ENCODE results near the gene APOB. TPM values are rescaled to one million over a fixed set of nuclear protein-coding genes. Genes with fewer than 3 reads are reported as not detected.

APOB gene
- total and polyA plus RNA-seq, 12 donors = 0.22 to 45.4 (median 8.4) TPM

DNA sequence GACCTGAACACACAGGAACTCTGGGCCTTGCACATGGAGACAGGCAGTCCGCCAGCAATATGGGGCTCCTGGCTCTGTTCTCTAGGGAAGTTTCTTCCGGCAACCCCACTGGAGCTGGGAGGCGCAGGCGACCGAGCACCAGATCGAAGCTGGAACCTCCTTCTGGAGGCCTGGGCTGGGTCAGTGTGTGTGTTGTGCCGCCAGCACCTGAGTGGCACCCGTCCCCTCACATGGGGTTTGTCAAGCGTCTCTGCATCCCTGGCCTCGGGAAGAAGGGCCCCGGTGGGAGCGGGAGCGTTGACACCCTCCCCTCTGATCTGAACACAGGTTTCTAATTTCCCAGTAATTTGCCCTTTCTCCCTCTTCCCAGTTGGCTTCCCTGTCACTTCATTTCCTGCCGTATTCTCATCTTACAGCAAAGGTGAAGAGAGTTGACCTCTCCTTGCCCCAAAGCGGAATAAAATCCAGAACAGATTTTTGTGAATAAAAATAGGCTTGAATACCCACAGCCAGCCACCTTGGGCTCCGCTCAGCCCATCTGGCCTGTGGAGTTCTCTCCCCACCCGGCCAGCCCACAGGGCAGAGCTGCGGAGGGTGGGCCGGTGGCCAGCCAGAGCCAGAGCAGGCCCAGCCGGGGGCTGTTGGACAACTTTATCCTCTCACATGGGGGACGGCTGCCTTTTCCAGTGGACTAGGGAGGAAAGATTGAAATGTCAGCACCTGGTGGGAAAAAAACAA, 85.9 kb downstream of the APOB start:
- Histone ChIP-seq H3K36me3 (no peaks in the 10 kb centered on the region), H3K27ac (no peak overlapping the region), H3K4me1 (no peaks in the 10 kb centered on the region), H3K4me3 (no peak overlapping the region), H3K9me3 (peaks cover 0 to 3% (median 0%) of the 10 kb centered on the region in 11 donors), H3K27me3 (peaks cover 0 to 42% (median 18%) of the 10 kb centered on the region in 7 donors)
- 74 to 77% methylated on average over 21 of the region's 21 CpGs for WGBS, 2 donors
- DNase-seq (no peak), ATAC-seq (no peak)
- no peak for TF ChIP-seq CTCF (IDR thresholded peaks at IDR 0.05)
- intact Hi-C loops (cut with DNase I) = loop anchor here in 1 of 10 donors (2.0 kb wide), 1 partner anchor 31 kb away; no protein-coding TSS in a partner anchor

DNA sequence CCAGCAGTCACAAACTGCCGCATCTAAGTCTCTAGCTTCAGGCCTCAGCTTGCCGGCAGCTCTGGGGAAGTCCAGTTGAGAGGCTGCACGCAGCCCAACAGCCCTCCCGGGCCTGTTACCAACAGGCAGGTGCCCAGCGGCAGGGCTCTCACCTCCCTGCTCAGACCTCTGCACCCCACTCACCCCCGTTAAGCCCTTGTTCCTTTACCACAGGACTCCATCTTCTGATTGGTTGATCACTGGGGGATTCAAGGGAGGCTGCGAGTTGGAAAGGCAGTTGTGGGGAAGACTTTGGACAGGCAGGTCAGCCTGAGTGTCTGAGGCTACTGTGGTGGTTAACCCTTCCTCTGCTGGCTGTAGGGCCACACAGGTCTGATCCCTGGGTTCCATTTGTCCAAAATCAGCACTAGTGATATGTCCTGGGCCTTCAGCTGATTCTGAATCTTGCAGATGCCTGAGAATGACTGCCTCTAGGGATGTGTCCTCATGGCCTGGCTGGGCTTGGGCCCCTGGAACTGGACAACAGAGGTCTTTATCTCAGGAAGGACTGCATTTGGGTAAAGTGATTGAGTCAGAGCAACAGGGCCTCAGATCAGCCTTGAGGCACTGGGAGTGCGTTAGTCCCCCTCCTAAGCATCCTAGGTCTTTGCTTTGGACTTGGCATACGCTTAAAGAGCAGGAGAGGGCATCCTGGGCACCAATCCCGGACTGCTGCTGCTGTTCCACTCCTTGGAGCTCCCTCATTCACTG, 88.4 kb downstream of the APOB start:
- H3K9me3 ChIP-seq = peaks cover 0 to under 1% (median 0%) of the 10 kb centered on the region in 11 donors
- ATAC-seq (no peak), DNase-seq (no peak)
- H3K27ac ChIP-seq = no peak overlapping the region
- peaks cover 0 to 24% (median 15%) of the 10 kb centered on the region in 7 donors for H3K27me3 ChIP-seq
- no peak overlapping the region for H3K4me3 ChIP-seq
- no peak for TF ChIP-seq CTCF (IDR thresholded peaks at IDR 0.05)
- 71 to 79% methylated on average over 10 of the region's 10 CpGs for WGBS, 2 donors
- H3K36me3 ChIP-seq = no peaks in the 10 kb centered on the region
- no peaks in the 10 kb centered on the region for H3K4me1 ChIP-seq
- intact Hi-C loops (cut with DNase I) = loop anchor here in 1 of 10 donors (2.0 kb wide), 1 partner anchor 33 kb away; no protein-coding TSS in a partner anchor

- Histone ChIP-seq H3K27me3 (peaks cover 0 to 23% (median 3%) of the 10 kb centered on the region in 7 donors), H3K9me3 (no peaks in the 10 kb centered on the region), H3K36me3 (no peaks in the 10 kb centered on the region), H3K4me3 (no peak overlapping the region), H3K27ac (no peak overlapping the region), H3K4me1 (no peaks in the 10 kb centered on the region)
- WGBS, 2 donors = 74 to 76% methylated on average over 10 of the region's 10 CpGs
- no peak for DNase-seq
- no peak for TF ChIP-seq CTCF (IDR thresholded peaks at IDR 0.05)
- ATAC-seq = peak in 1 of 8 donors; percentile 27
- intact Hi-C loops (cut with DNase I) = no loop called here
These were observed 90.6 kb downstream of the APOB start for GRCh38 chr2:20953146-20953824.

Other genes starting within 250 kb of the APOB start
- gene LDAH, start 221.0 kb downstream of the APOB start, total RNA-seq = 10 to 100 TPM in 1 of 10 donors, 1 to 10 TPM in 9; 4.6 to 11.3 (median 6.3) TPM
- gene LDAH, start 221.0 kb downstream of the APOB start, polyA plus RNA-seq = 1 to 10 TPM; 1.5 to 4.1 TPM
- gene TDRD15, start 79.9 kb upstream of the APOB start, total RNA-seq = not detected
- not detected for gene TDRD15, start 79.9 kb upstream of the APOB start, polyA plus RNA-seq